Gastroesophageal sphincter (tissue), 4 donors: ENCODE results near the gene BACH1. TPM values are rescaled to one million over a fixed set of nuclear protein-coding genes. Genes with fewer than 3 reads are reported as not detected.

Experiments
- ATAC-seq: fragments of 150-250 bp; one replicate; pipeline ENCODE4 v1.9.1; 2016; ENCODE audit warnings: mild to moderate bottlenecking, moderate library complexity
- H3K27ac ChIP-seq, 4 donors: fragments of 200-600 bp; sonication (generic) in 3 of 4; 1 replicate in 3 of 4; 2 replicates in 1 of 4; pipeline ENCODE4 v1.5.1; 2016 to 2019
- H3K27me3 ChIP-seq: fragments of 200-600 bp; sonication (generic); one replicate; pipeline ENCODE4 v1.5.1; 2019
- H3K36me3 ChIP-seq, 2 donors: fragments of 200-600 bp; sonication (generic); one replicate each; pipeline ENCODE4 v1.5.1; 2019; ENCODE audit warnings: control low read depth in 1 of 2
- H3K4me1 ChIP-seq, 3 donors: fragments of 200-600 bp; sonication (generic); 1 replicate in 2 of 3; 2 replicates in 1 of 3; pipeline ENCODE4 v1.5.1; 2016 to 2019; ENCODE audit warnings: control low read depth in 2 of 3
- H3K4me3 ChIP-seq, 2 donors: fragments of 200-600 bp; sonication (generic); one replicate each; pipeline ENCODE4 v1.5.1; 2019; ENCODE audit warnings: mild to moderate bottlenecking in 1 of 2, moderate library complexity in 1 of 2
- H3K9me3 ChIP-seq, 3 donors: fragments of 200-600 bp; sonication (generic); one replicate each; pipeline ENCODE4 v1.5.1; 2017 to 2019; ENCODE audit warnings: control low read depth in 2 of 3
- CTCF ChIP-seq, 4 experiments: fragments of 200-600 bp in 2 of 4; fragments of 450-650 bp in 2 of 4; sonication (generic) in 1 of 4; IDR thresholded peaks; one replicate each; pipeline ENCODE4 v1.5.1; 2017 to 2019; ENCODE audit warnings: antibody characterized with exemption in 4 of 4, mild to moderate bottlenecking in 2 of 4, moderate library complexity in 2 of 4
- EP300 ChIP-seq: sonication (generic); formaldehyde crosslinking; IDR thresholded peaks from one replicate; pipeline ENCODE4 v1.6.1; 2017; ENCODE audit warnings: antibody characterized with exemption, mild to moderate bottlenecking
- POLR2A ChIP-seq, 2 donors: fragments of 450-650 bp; IDR thresholded peaks; one replicate each; pipeline ENCODE4 v1.6.1; 2017; ENCODE audit warnings: antibody characterized with exemption in 2 of 2, mild to moderate bottlenecking in 2 of 2, moderate library complexity in 1 of 2
- POLR2AphosphoS5 ChIP-seq: sonication (generic); formaldehyde crosslinking; IDR thresholded peaks from one replicate; pipeline ENCODE4 v1.6.1; 2017; ENCODE audit warnings: antibody characterized with exemption
- WGBS, 2 donors: methylation state at CpG; one replicate each; pipeline ENCODE4 v1.1.5; 2018; ENCODE audit warnings: low coverage in 1 of 2; 5-methylcytosine and 5-hydroxymethylcytosine counted together
- total RNA-seq, 4 donors: library from RNA; depleted of rRNA; stranded (reverse); fragments of >200 nt; gene quantifications; one replicate each; pipeline ENCODE4 v1.1.0, GENCODE V29; 2016

Gene BACH1
- total RNA-seq, 4 donors from 2014 or later: 43.6 to 60.9 (median 52.3) TPM

GRCh38 chr21:29299916-29300806, 1.4 kb downstream of the BACH1 start:
- H3K4me1 ChIP-seq: peaks cover 9 to 65% (median 21%) of the 10 kb centered on the region in 3 donors
- WGBS, 2 donors: 57 to 58% methylated on average over 11 to 13 of the region's 13 CpGs
- no peak for TF ChIP-seq CTCF (IDR thresholded peaks at IDR 0.05)
- no peak for TF ChIP-seq EP300
- TF ChIP-seq POLR2AphosphoS5: no peak
- TF ChIP-seq POLR2A (IDR thresholded peaks at IDR 0.05): no peak

GRCh38 chr21:29300807-29301138, 2.1 kb downstream of the BACH1 start:
- Histone ChIP-seq H3K4me1 (peaks cover 14 to 71% (median 27%) of the 10 kb centered on the region in 3 donors), H3K36me3 (no peaks in the 10 kb centered on the region), H3K9me3 (no peaks in the 10 kb centered on the region), H3K27me3 (no peaks in the 10 kb centered on the region), H3K4me3 (peak overlapping the region in 1 of 2 donors; percentile 95), H3K27ac (peak overlapping the region in 3 of 4 donors; percentile 95 to 98 (median 96))
- 38 to 73% methylated on average over 3 of the region's 3 CpGs for WGBS, 2 donors
- ATAC-seq: no peak
- TF ChIP-seq POLR2AphosphoS5 (no peak), POLR2A (IDR thresholded peaks at IDR 0.05) (no peak), CTCF (IDR thresholded peaks at IDR 0.05) (no peak)

More at GRCh38 chr21:29299916-29300806, 1.4 kb downstream of the BACH1 start:
- Histone ChIP-seq H3K36me3 (no peaks in the 10 kb centered on the region), H3K4me3 (peak overlapping the region; percentile 67 to 95), H3K27ac (peak overlapping the region in 3 of 4 donors; percentile 95 to 98 (median 96)), H3K27me3 (no peaks in the 10 kb centered on the region), H3K9me3 (no peaks in the 10 kb centered on the region)
- ATAC-seq: peak; percentile 4

GRCh38 chr21:29301691-29302090, 3.0 kb downstream of the BACH1 start:
- peaks cover 14 to 78% (median 29%) of the 10 kb centered on the region in 3 donors for H3K4me1 ChIP-seq
- no peaks in the 10 kb centered on the region for H3K27me3 ChIP-seq
- peak overlapping the region in 1 of 2 donors; percentile 95 for H3K4me3 ChIP-seq
- ATAC-seq: no peak
- peak overlapping the region; percentile 45 to 98 (median 96) for H3K27ac ChIP-seq
- no peaks in the 10 kb centered on the region for H3K9me3 ChIP-seq
- TF ChIP-seq CTCF (IDR thresholded peaks at IDR 0.05) (no peak), EP300 (no peak), POLR2AphosphoS5 (no peak), POLR2A (IDR thresholded peaks at IDR 0.05) (no peak)
- no peaks in the 10 kb centered on the region for H3K36me3 ChIP-seq
- 11 to 40% methylated on average over 5 to 6 of the region's 6 CpGs for WGBS, 2 donors

- Histone ChIP-seq H3K4me3 (peak overlapping the region in 1 of 2 donors; percentile 95), H3K27me3 (no peaks in the 10 kb centered on the region), H3K27ac (peak overlapping the region; percentile 45 to 98 (median 96)), H3K4me1 (peaks cover 14 to 85% (median 35%) of the 10 kb centered on the region in 3 donors), H3K9me3 (no peaks in the 10 kb centered on the region), H3K36me3 (no peaks in the 10 kb centered on the region)
- no peak for TF ChIP-seq POLR2A (IDR thresholded peaks at IDR 0.05)
- TF ChIP-seq POLR2AphosphoS5: peak; percentile 14
- 39 to 54% methylated on average over 2 to 5 of the region's 5 CpGs for WGBS, 2 donors
- no peak for ATAC-seq
Observed at GRCh38 chr21:29302359-29302875, 3.7 kb downstream of the BACH1 start.

- peak overlapping the region in 3 of 4 donors; percentile 95 to 98 (median 96) for H3K27ac ChIP-seq
- H3K4me1 ChIP-seq: peaks cover 16 to 88% (median 40%) of the 10 kb centered on the region in 3 donors
- WGBS, 2 donors: 23 to 48% methylated on average over 2 of the region's 2 CpGs
Observed at GRCh38 chr21:29303288-29303687, 4.6 kb downstream of the BACH1 start.

More at GRCh38 chr21:29303288-29303687, 4.6 kb downstream of the BACH1 start:
- Histone ChIP-seq H3K27me3 (no peaks in the 10 kb centered on the region), H3K36me3 (no peaks in the 10 kb centered on the region), H3K9me3 (no peaks in the 10 kb centered on the region), H3K4me3 (no peak overlapping the region)
- TF ChIP-seq EP300: no peak
- ATAC-seq: no peak
